GM18519 (cell line): ENCODE measurements around the gene ARL3.

Experiments
- ATAC-seq: cut with Tn5 transposase; IDR thresholded peaks from one replicate; pipeline ENCODE4 v1.9.1; 2021; ENCODE audit warnings: mild to moderate bottlenecking, moderate library complexity; ENCODE audit not compliant: unreplicated experiment, low FRiP score

The ARL3 gene

GRCh38 chr10:102643336-102644065 is 70.7 kb downstream of the ARL3 start:
- ATAC-seq = no peak

DNA sequence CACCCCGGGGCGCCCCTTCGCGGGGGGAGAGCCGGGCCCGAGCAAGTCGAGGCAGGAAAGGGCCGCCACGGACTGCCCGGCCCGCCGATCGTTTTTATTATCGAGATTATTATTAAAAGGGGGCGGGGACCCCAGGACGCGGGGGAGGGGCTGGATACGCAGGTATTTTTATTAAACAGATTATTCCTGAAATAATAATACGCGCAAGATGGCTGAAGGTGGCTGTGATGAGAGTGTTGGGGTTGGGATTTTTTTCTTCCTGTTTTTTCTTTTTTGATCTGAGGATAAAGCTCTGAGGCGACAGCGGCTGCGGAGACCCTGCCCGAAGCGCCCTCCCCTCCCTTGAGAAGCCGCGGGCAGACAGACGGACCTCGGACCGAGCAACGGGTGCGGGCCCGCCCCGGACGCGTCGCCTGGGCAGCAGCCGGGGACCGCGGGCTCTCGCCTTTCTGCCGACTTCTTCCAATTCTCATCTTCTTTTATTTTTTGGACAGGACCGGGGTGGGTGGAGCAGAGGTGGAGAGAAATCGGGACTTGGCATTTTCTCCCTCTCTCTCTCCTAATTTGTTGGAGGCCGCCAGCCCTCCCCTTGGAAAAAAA is 71.4 kb downstream of the ARL3 start:
- no peak for ATAC-seq

GRCh38 chr10:102641880-102642735 is 72.1 kb downstream of the ARL3 start:
- ATAC-seq = peak; percentile 41

- no peak for ATAC-seq
Observed at GRCh38 chr10:102641402-102641801, 72.8 kb downstream of the ARL3 start.

- no peak for ATAC-seq
Observed at GRCh38 chr10:102639537-102639936, 74.7 kb downstream of the ARL3 start.

- no peak for ATAC-seq
Observed at GRCh38 chr10:102635377-102635776, 78.8 kb downstream of the ARL3 start.

DNA sequence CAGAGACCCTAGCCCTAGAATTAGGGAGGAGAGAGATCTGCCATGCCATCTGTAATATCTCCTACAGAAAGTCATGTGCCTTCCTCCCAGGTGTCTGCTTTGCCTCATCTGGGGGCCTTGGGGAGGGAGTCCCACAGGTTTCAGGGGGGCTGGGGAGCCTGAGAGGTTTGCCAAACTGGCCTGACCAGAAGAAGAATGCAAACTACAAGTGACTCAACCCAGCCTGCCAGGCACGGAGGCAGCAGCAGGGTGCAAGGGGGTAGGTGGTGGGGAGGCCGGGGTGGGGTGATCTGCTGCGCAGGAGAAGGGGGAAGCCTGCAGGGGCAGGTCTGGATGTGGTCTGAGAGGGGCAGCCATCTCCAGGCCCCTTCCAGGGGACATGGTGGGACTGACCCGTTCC is 79.5 kb downstream of the ARL3 start:
- no peak for ATAC-seq

DNA sequence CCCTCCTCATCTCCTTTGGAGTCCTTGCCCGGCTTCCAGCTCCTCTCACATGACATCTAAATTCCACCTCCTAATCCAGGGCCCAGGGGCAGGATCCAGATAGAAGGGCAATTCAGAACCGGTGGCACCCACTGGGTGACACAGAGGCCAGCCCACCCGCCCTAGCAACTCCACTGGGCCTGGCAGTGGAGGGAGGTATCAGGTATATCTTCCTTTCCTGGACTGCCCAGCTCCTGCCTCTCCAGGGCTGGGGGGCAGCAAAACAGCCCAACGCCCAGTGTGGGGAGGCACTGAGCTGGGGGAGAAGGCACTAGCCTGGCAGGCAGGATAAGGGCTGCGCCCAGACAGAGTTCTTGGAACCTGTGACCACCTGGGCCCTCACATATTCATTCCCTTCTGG is 80.3 kb downstream of the ARL3 start:
- ATAC-seq = no peak

- ATAC-seq = no peak
Observed at GRCh38 chr10:102633287-102633686, 80.9 kb downstream of the ARL3 start.

- ATAC-seq = no peak
Observed at GRCh38 chr10:102632394-102633111, 81.6 kb downstream of the ARL3 start.

DNA sequence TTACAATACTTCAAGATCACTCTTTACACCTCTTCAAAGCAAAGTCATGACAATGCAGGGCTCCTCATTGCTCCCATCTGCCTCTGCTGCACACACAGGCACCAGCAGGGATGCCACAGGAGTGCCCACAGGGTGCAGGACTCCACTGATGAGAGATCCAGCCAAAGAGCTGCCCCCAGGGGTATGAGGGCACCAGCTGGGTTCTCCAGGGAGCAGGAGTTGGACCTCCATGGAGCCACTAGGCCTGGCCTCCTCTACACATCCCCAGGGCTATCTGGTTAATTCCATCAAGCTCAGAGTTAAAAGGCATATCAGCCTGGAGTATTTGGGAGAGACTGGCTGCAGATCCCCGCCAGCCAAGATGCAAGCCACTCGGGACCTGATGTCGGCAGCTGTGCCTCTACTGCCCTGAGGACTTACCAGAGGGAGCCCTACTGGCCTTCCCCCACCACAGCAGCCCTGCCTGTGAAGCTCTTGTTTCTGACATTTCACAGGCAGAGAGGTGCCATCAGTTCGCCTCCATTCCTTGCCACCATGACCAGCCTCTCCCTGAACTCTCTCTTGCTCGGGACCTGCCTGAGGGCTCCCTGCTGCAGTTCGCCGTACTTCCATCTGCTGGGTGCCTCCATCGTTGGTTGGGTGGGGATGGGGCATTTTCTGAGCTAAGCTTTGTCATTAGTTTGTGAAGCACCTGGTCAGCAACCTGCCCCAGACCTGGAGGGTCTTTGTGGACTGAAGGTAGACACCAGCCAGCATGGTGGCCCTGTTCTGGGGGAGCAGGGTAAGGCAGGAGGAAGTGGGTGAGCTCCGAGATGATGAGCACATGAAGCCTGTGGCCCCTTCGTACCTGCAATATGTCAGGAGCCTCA is 82.4 kb downstream of the ARL3 start:
- ATAC-seq = no peak

- no peak for ATAC-seq
Observed at GRCh38 chr10:102630663-102631062, 83.5 kb downstream of the ARL3 start.

- ATAC-seq = no peak
Observed at GRCh38 chr10:102629661-102630614, 84.3 kb downstream of the ARL3 start.

GRCh38 chr10:102628451-102628911 is 85.7 kb downstream of the ARL3 start:
- no peak for ATAC-seq

DNA sequence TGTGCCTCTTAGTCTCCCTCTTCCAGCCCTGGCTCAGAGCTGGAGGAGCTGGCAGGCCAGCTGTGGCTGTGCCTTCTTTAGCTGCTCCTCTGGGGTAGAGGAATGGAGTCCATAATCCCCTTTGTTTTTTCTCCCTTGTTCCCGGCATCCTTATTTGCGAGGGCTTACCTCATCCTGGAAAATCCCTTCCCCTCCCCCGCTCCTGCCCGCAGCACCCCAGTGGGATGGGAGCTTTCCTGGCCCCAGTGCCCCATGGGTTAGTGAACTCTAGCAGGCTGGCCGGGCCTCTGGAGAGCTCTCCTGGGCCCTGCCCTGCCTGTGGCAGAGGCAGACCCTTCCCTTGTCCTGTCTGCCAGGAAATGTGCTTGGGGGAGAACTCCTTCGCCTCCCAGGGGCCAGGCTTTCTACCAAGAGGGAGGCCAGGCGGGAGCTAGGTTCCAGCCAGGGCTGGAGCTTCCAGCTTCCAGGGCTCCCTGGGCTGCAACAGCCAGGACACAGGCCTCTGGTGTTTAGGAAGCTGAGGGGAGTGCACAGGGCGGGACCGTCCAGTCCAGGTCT is 86.4 kb downstream of the ARL3 start:
- no peak for ATAC-seq

GRCh38 chr10:102627291-102627735 is 86.9 kb downstream of the ARL3 start:
- no peak for ATAC-seq

- no peak for ATAC-seq
Observed at GRCh38 chr10:102626026-102626685, 88.0 kb downstream of the ARL3 start.
